Left ventricle myocardium superior (tissue), 1 donor: ENCODE data around the gene SMARCA4. TPM values are rescaled to one million over a fixed set of nuclear protein-coding genes. Genes with fewer than 3 reads are reported as not detected.
A peak's percentile ranks its signal among the peaks of the same experiment; 100 is the strongest.
"Not testable (repeated sequence)": the region's sequence is repeated elsewhere in the genome, so short reads cannot be mapped to it uniquely, and the experiment has no call there.

Source experiments
- ATAC-seq: fragments of 200-7000 bp; cut with Tn5 transposase; one replicate; pipeline ENCODE4 v1.9.1; 2020; ENCODE audit warnings: mild to moderate bottlenecking, moderate library complexity
- DNase-seq: peaks from one replicate; pipeline ENCODE4 v3.0.0-alpha.2; 2020
- intact Hi-C: fragments of 100-400 bp; cut with micrococcal nuclease; formaldehyde crosslinking; loops from one replicate; pipeline ENCODE4 v1.11.0; 2022
- total RNA-seq: library from RNA; stranded (reverse); fragmentation: NEBNext Ultra II Directional; extraction: Animal tissue kit (Norgen Biotek cat#: 25700); gene quantifications from one replicate; pipeline ENCODE4 v1.2.1, GENCODE V29; 2021
- donor health status: DM: no; HTN: yes; CAD: no; lungs with severe emphysema.

Gene SMARCA4
- total RNA-seq, 1 donor from 2014 or later = 41.6 TPM

DNA sequence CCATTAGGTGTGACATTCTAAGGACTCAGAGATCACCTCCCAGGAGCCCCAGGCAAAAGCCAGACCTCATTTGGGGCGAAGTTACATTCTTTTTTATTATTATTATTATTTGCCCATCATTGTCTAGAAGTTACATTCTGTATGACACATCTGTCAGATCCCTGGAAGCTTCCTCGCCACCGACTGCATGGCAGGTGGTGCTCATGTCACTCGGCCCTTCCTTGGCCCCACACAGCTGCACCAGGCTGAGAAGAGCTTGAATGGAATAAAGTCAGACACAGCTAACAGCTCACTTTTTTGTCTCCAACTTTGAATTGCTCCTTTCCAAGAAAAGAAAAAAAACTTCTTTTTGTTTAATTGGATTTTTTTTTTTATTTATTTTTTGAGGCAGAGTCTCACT lies 87.0 kb downstream of the SMARCA4 start:
- intact Hi-C loops = no loop called here
- DNase-seq (no peak), ATAC-seq (no peak)

DNA sequence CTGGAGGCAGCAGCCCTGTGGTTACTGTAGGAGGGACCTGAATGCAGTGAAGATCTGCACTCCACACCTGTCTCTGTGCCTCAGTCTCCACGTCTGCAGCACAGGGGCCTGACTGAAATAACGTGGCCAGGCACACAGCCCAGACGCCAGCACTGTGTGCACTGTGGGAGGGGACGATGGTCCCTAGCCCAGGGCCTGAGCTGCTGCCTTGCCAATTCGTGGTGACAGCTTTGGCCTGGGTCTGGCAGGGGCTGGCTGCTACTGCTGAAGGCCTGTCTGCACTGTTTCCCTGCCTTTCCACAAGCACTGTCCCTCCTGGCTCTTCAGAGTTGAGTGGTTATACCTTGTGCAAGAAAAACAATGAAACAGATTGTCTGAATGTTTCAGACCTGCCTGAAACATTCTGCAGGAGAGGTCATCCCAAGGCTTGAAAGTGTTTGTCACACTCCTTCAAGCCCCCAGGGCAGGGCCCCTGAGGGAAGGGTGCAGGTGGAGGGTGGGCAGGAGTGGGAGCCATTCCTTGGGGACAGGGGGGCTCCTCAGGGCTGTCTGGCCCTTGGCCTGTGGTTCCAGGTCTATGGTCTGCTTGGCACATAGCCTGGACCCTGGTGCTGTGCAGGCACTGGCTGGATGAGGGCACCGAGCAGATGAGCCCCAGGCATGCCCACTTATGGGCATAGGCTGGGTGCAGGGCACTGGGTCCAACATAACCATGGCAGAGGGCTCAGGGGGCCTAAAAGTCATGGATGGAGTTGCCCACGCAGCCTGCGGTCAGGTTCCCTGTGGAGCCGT lies 89.7 kb downstream of the SMARCA4 start:
- intact Hi-C loops = no loop called here
- DNase-seq = no peak
- no peak for ATAC-seq

DNA sequence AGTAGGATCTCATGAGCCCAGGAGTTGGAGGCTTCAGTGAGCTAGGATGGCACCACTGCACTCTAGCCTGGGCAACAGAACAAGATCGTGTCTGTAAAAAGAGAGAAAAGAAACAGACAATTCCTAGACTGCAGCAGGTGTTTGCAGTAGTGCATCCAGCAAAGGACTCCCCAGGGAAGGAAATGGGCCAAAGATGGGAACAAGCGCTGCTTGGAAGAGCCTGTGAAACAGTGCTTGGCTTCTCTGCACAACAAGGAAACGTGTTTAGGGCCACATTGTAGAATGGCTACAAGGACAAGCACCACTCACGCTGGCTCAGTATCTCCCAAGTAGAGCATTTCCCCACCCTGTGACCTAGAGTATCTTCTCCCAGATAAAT lies 93.0 kb downstream of the SMARCA4 start:
- DNase-seq = no peak
- intact Hi-C loops = no loop called here
- peak; percentile 32 for ATAC-seq

DNA sequence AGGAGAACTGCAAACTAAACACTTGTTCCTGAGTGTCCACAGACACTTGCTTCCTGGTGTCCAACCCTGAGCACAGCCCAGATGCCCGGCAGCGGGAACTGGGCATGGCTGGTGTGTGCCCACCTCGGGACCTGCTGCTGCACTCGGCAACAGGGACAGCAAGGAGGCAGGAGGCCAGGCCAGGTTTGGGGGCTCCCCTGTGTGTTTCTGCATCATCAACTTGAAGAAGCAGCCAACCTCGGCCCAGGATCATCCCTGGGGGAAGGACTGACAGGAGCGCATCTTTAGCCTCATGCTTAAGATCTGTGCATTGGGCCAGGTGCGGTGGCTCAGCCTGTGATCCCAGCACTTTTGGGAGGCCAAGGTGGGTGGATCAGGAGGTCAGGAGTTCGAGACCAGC lies 93.4 kb downstream of the SMARCA4 start:
- ATAC-seq = no peak
- intact Hi-C loops = no loop called here

DNA sequence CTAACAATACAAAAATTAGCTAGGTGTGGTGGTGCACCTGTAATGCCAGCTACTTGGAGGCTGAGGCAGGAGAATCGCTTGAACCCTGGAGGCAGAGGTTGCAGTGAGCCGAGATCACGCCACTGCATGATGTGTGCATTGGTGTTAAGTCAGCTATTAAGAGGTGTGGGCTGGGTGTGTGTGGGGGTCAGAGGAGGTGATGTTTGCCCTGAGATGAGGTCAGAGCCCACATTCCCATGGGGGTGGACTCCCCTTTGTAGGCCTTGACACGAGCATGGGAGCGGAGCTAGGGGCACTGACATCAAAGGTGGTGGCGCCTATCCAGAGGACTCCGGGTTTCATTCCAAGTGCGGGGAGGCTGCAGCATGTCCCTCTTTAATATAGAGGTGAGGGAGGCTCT lies 93.8 kb downstream of the SMARCA4 start:
- no peak for DNase-seq
- intact Hi-C loops = no loop called here

More for the DNA sequence above, 93.4 kb downstream of the SMARCA4 start:
- DNase-seq = no peak

DNA sequence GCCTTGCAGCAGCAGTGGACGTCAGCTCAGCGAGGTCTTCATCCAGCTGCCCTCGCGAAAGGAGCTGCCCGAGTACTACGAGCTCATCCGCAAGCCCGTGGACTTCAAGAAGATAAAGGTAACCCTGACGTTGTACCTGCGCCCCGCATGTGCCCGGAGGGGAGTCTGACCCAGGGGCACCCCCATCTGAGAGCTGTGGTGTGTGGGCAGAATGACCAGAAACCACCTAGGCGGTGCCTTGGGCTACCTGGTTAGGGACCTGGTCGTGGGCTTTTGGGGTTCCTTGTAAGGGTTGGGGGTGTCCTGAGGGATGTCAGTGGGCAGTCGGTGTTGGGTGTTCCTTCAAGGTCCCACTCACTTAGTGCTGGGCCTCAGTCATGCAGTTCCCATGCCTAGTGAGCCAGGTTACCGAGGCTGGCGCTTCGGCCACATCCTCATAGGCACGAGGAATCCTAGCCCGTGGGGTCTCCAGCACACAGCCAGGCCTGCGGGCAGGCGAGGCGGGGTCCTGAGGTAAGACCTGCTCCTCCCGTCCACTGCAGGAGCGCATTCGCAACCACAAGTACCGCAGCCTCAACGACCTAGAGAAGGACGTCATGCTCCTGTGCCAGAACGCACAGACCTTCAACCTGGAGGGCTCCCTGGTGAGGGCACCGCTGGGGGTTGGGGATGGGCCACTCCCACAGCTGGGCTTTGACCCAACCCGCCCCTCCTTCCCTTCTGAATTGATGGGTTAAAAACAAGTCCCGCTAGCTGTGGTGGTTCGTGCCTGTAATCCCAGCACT lies 97.6 kb downstream of the SMARCA4 start:
- intact Hi-C loops = no loop called here
- ATAC-seq (no peak), DNase-seq (no peak)

More for the DNA sequence above, 93.8 kb downstream of the SMARCA4 start:
- ATAC-seq = no peak

DNA sequence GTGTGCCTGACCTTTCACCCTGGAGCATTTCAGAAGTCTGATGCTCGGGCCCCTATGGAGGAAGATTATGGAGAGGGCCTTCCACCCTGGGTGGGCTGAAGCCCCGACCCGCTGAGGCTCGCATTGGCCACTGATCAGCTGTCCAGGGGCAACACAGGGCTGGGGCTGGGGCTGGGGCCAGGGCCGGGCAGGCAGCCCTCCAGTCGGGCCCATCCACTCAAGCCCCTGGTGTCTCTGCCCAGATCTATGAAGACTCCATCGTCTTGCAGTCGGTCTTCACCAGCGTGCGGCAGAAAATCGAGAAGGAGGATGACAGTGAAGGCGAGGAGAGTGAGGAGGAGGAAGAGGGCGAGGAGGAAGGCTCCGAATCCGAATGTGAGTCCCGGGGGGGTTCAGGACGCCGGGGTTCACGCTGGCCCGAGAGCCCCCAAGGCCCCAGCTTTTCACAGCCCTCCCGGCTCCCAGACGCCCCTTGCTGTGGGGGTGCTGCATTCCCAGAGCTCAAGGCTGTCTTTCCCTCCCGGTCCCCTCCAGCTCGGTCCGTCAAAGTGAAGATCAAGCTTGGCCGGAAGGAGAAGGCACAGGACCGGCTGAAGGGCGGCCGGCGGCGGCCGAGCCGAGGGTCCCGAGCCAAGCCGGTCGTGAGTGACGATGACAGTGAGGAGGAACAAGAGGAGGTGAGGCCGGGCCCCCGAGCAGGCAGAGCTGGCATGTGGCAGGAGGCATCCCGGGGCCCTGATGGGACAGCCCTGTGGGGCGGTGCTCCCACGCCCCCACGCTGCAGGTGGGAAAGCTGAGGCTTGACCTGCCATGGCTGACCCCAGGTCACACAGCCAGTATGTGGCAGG lies 98.9 kb downstream of the SMARCA4 start:
- DNase-seq (no peak), ATAC-seq (no peak)
- intact Hi-C loops = no loop called here

DNA sequence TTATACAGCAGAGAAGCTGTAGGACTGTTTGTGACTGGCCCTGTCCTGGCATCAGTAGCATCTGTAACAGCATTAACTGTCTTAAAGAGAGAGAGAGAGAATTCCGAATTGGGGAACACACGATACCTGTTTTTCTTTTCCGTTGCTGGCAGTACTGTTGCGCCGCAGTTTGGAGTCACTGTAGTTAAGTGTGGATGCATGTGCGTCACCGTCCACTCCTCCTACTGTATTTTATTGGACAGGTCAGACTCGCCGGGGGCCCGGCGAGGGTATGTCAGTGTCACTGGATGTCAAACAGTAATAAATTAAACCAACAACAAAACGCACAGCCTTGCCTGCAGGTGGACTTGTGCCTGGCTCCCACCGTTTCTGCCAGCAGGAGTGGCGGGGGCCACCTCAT lies 101.1 kb downstream of the SMARCA4 start:
- no peak for DNase-seq
- intact Hi-C loops = no loop called here
- ATAC-seq = no peak

DNA sequence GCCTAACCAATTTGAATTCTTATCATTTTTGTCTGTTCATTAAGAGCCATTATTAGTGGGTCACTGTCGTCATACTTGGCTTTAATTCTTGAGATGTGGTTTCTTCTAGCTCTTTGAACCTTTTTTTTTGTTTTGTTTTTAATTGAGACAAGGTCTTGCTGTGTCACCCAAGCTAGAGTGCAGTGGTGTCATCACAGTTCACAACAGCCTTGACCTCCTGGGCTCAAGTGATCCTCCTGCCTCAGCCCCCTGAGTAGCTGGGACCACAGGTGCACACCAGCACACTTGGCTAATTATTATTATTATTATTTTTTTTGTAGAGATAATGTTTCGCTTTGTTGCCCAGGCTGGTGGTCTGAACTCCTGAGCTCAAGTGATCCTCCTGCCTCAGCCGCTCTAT lies 102.6 kb downstream of the SMARCA4 start:
- DNase-seq (no peak), ATAC-seq (no peak)
- intact Hi-C loops = no loop called here

DNA sequence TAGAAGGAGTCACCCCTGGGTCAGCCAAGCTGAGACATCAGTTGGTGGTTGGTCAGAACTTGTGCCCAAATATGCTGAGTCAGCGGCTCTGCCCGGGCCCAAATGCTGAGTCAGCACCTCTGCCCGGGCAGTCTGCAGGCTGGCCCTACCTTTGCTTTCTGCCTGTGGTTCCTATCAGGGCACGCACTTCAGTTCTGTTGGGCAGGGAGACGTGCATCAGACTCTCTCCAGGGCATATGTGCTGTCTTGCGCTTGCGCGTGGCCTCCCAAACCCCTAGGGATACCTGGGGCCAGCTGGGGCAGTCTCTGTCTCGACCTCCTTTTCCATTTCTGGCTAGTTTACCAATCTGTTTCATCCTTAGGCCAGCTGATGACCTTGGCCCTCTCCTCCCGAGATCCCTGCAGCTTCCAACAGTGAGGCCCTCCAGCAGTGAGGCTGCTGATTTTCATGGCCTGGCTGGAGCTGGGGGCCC lies 104.0 kb downstream of the SMARCA4 start:
- ATAC-seq (no peak), DNase-seq (no peak)
- intact Hi-C loops = no loop called here

DNA sequence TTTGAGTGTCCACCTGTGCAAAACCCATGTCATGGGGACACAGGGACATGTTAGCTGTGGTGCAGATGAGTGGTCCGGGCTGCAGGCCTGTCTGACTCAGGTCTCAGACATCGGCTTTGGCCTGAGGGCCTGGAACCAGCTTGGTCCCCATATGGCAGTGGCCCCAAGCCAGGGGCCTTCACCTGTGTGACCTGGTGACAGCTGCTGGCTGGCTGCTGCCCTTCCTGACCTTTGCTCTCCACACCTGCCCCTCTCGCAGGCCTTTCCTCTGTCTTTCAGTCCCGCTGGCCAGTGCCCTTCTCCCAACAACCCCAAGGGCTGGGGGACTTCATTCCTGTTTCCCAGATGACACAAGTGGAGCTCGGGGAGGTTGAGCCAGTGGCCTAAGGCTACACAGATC lies 105.5 kb downstream of the SMARCA4 start:
- DNase-seq = no peak
- no peak for ATAC-seq
- intact Hi-C loops = no loop called here

DNA sequence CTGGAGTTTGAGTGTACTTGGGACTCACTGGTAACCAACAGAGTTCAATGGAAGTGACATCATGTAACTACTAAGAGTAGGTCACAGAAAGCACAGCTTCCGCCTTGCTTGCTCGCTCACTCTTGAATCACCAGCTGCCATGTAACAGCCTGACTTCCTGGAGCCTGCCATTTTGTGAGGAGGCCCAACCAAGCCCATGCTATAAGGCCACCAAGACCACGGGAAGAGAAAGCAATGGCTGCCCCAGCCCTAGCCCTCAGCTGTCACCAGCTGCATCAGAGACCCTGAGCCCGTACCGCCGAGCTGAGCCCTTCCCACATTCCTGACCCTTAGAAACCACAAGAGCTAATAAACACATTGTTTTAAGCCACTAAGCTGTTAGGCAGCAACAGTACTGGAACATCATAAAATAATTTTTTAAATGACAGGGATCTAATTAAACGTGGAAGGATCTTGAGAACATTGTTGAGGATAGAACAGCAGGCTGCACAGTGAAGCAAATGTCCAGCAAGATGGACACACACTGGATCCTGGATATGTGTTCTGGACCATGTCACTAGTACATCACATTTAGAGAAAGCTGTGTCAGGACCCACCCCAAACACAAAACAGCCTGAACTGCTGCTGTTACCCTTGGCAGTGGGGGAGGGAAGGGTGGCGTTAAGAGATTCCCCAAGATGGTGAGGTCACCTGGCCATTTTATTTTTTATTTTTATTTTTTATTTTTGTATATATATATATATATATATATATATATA lies 106.7 kb downstream of the SMARCA4 start:
- DNase-seq (no peak), ATAC-seq (no peak)
- intact Hi-C loops = no loop called here

DNA sequence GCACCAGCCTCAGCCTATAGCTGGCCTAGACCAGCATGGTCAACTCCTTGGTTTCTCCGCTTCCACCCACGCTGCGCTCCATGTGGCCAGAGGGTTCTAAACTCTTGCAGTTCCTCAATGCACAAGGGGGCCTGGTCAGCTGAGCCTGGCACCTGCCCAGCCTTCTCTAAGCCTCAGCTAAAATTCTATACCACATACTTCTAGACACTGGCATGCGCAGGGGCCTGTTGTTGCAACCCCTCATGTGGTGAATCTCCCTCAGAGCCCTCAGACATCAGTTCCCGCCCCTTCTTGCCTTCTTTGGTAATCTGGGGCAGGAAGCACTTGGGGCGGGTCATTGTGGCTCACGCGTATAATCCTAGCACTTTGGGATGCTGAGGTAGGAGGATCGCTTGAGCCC lies 108.7 kb downstream of the SMARCA4 start:
- ATAC-seq (no peak), DNase-seq (no peak)
- intact Hi-C loops = no loop called here

DNA sequence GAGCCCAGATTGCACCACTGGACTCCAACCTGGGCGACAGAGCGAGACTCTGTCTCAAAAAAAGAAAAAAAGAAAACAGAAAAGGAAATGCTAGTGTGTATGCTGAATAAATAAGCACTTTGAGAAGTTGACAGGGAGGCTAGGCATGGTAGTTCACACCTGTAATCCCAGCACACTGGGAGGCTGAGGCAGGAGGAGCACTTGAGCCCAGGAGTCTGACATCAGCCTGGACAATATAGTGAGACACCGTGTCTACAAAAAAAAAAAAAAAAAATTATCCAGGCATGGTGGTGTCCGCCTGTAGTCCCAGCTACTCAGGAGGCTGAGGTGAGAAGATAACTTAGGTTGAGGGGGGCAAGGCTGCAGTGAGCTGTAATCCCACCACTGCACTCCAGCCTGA lies 109.3 kb downstream of the SMARCA4 start:
- DNase-seq (no peak), ATAC-seq (no peak)
- intact Hi-C loops = no loop called here

DNA sequence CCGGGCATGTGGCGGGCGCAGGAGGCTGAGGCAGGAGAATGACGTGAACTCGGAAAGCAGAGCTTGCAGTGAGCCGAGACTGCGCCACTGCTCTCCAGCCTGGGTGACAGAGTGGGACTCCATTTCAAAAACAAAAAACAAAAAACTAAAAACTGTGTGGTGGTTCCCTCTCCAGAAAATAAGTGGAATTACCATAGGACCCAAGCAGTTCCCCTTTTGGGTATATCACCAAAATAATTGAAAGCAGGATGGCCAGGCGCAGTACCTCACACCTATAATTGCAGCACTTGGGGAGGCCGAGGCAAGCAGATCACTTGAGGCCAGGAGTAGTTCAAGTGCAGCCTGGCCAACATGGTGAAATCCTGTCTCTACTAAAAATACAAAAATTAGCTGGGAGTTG lies 112.7 kb downstream of the SMARCA4 start:
- ATAC-seq (no peak), DNase-seq (no peak)
- intact Hi-C loops = no loop called here

DNA sequence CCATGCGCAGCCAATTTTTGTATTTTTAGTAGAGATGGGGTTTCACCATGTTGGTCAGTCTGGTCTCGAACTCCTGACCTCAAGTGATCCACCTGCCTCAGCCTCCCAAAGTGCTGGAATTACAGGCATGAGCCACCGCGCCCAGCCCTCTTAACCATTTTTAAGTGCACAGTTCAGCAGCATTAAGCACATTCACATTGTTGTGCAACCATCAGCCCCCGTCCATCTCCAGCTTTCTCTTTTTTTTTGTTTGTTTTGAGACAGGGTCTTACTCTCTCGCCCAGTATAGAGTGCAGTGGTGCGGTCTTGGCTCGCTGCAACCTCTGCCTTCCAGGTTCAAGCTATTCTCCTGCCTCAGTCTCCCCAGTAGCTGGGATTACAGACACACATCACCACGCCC lies 116.0 kb downstream of the SMARCA4 start:
- ATAC-seq, intact Hi-C loops, DNase-seq: not testable (repeated sequence)

DNA sequence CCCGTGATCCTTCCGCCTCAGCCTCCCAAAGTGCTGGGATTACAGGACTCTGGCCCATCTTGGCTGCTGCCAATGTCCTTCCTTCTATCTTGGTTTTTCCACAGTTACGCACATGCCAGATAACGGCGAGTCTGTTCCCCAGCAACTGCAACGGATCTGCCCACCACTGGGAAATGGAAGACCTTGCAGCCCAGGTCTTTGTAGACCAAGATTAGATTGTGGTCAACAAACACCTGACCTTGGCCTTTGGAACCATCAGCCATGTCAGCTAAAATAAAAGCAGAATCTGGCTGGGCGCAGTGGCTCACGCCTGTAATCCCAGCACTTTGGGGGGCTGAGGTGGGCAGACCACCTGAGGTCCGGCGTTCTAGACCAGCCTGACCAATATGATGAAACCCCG lies 118.1 kb downstream of the SMARCA4 start:
- DNase-seq (no peak), ATAC-seq (no peak)
- intact Hi-C loops = no loop called here

DNA sequence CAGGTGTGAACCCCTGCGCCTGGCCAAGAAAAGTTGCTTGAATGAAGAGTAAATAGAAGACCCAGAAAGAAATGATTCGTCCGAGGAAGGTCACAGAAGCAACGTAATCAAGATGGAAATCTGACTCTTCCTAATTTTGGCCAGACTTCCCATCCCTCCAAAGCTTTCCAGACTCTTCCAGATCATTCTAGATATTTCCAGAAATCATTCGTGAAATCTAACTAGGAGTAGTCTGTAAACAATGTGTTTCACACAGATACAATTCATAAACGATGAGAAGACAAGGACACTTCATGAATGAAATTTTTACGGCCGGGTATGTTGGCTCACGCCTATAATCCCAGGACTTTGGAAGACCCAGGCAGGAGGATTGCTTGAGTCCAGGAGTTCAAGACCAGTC lies 119.2 kb downstream of the SMARCA4 start:
- no peak for ATAC-seq
- intact Hi-C loops = no loop called here

DNA sequence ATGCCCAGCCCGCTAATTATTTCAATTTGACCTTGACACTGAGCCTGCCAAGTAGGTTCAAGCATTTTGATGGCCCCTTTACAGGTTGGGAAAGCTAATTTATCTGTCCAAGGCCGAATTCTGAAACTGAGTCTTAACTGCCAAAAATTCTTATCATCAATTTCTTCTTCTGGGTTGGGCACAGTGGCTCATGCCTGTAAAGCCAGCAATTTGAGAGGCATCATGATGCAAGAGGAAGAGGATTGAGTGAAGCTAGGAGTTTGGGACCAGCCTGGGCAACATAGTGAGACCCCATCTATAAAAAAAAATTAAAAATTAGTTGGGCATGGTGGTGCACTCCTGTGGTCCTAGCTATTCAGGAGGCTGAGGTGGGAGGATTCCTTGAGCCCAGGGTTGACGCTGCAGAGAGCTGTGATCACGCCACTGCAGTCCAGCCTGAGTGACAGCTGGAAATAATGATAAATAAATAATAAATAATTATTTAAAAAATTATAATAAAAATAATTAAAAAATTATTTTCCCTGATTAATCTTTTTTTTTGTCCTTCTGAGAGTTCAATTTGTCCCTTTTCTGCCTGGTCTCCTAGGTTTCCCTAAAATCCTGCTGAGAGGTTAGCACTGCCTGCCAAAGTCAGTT lies 127.2 kb downstream of the SMARCA4 start:
- intact Hi-C loops = no loop called here
- no peak for DNase-seq

More for the DNA sequence above, 119.2 kb downstream of the SMARCA4 start:
- DNase-seq = no peak

More for the DNA sequence above, 127.2 kb downstream of the SMARCA4 start:
- no peak for ATAC-seq
